Astrocyte of the cerebellum (primary cell): Measurements from ENCODE around the gene THRB.
A peak's percentile ranks its signal among the peaks of the same experiment; 100 is the strongest.

Experiments
- DNase-seq: peaks from one replicate; pipeline ENCODE4 v3.0.0-alpha.2; 2011; ENCODE audit warnings: low read depth
- H3K4me3 ChIP-seq: 2 replicates; pipeline ENCODE4 v1.5.1; 2011; ENCODE audit warnings: mild to moderate bottlenecking, low read depth, low read length, moderate library complexity
- in situ Hi-C: cut with HindIII; loops from 2 replicates; pipeline ENCODE4 v1.10.0; 2017; ENCODE audit warnings: low sequenced_read_pairs
- TF ChIP-seq, protein P1 (sequence below): IDR thresholded peaks from 2 replicates; pipeline ENCODE4 v1.5.1; 2012; ENCODE audit warnings: low read length, low read depth, moderate library complexity, mild to moderate bottlenecking; ENCODE audit errors: missing control alignments

Gene THRB

DNA sequence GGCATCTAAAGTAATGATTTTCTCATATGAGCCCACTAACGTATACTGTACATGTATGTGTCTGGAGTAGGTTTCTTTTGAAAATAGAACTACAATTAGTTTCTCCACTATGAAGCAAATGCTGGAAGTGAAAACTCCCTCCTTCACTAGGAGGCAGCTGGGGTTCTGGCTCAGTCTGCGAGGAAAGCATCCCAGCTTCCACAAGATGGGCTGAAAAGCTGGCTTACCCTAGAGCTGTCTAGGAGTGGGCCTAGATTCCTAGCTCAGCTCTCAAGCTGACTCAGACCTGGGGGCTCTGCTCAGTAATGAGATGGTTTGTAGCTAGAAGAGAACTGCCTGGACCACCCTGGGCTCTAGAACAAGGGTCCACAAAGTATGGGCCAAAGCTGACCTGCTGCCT is 268.3 kb downstream of the THRB start:
- no peak overlapping the region for H3K4me3 ChIP-seq
- TF ChIP-seq, protein P1, sequence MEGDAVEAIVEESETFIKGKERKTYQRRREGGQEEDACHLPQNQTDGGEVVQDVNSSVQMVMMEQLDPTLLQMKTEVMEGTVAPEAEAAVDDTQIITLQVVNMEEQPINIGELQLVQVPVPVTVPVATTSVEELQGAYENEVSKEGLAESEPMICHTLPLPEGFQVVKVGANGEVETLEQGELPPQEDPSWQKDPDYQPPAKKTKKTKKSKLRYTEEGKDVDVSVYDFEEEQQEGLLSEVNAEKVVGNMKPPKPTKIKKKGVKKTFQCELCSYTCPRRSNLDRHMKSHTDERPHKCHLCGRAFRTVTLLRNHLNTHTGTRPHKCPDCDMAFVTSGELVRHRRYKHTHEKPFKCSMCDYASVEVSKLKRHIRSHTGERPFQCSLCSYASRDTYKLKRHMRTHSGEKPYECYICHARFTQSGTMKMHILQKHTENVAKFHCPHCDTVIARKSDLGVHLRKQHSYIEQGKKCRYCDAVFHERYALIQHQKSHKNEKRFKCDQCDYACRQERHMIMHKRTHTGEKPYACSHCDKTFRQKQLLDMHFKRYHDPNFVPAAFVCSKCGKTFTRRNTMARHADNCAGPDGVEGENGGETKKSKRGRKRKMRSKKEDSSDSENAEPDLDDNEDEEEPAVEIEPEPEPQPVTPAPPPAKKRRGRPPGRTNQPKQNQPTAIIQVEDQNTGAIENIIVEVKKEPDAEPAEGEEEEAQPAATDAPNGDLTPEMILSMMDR, result no peak
- in situ Hi-C loops, result no loop called here
- no peak for DNase-seq

DNA sequence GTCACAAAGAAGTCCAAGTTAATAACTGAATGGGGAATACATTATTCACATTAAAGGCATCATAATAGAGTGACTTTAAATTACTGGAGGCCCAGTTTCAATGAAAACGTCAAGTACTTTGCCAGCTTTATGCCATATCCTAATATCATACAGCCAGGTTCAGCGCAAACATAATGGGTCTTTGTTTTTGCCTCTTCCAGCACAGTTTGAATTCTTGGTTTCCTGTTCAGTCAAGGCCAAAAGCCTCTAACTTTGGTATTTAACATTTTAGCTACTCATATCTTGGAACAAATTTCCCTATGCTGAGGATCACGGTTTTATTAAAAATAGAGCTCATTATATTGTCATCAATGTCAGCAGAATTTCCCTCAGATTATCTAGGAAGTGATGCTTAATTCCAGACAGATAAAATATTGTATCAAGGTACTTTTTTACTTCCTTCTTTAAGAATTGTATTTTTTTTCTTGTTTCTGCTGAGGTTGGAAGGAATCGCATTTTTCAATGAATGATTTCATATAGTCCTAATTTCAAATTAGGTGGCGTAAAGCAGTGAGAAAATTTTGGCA is 269.2 kb downstream of the THRB start:
- DNase-seq, result no peak
- in situ Hi-C loops, result no loop called here
- no peak overlapping the region for H3K4me3 ChIP-seq
- TF ChIP-seq, protein P1, result no peak

DNA sequence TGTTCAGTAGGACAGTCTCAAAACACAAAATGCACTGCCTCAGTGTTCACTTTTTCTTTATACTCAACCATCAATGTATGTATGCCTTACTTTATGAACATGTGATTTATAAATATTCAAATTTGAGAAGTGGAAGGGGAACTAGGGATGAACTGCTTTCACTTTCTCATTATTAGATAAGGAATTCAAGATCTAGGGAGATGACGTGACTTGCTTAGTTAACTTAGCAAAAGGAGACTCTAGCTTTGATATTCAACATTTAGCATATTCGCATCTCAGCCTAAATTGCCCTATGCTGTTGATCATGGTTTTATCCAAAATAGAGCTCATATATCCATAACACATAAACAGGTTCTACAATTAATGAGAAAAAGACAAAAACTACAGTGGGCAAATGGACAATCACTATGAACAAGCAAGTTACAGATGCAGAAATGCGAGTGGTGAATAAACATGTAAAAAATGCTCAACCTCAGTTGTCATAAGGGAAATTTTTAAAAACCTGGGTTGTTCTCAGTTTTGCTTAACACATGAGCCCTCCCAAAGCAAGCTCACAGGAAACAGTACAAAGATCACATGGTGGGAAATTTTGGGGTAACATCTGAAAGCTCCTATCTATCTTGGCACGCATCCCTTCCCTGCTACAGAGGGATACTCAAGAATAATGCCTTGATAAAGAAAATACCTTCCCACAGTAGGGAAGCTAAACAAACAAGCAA is 269.8 kb downstream of the THRB start:
- TF ChIP-seq, protein P1, result no peak
- in situ Hi-C loops, result no loop called here
- DNase-seq, result no peak
- H3K4me3 ChIP-seq, result no peak overlapping the region

DNA sequence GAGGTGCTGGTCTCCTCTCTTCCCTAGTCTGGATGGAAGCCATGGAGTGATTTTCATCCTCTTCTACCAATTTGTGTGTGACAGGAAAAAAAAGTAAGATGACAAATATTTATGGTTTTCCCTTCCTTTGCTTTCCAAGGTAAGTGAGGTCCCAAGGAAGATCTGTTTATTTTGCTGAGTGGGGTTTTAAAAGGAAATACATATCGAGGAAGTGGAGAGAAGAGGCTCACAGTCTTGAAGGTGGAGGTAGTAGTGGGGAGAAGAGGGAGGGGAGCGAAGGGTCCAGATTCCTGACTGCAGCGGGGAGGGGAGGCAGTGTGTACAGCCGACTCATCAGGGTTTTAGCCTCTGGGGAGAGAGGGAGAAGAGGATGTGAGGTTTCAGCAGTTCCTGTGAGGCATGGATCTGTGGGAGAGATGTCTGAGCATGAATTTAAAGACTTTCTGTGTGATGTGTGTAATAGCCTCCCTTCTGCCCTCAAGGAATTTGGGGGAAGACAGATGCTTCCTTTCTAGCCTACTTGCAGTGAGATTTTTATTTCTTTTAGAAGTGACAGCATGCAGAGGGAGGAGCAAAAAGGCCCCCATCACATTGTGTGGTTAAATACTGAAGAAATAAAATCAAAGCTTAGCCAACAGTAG is 272.4 kb downstream of the THRB start:
- no peak overlapping the region for H3K4me3 ChIP-seq
- in situ Hi-C loops, result no loop called here
- TF ChIP-seq, protein P1, result no peak
- no peak for DNase-seq

DNA sequence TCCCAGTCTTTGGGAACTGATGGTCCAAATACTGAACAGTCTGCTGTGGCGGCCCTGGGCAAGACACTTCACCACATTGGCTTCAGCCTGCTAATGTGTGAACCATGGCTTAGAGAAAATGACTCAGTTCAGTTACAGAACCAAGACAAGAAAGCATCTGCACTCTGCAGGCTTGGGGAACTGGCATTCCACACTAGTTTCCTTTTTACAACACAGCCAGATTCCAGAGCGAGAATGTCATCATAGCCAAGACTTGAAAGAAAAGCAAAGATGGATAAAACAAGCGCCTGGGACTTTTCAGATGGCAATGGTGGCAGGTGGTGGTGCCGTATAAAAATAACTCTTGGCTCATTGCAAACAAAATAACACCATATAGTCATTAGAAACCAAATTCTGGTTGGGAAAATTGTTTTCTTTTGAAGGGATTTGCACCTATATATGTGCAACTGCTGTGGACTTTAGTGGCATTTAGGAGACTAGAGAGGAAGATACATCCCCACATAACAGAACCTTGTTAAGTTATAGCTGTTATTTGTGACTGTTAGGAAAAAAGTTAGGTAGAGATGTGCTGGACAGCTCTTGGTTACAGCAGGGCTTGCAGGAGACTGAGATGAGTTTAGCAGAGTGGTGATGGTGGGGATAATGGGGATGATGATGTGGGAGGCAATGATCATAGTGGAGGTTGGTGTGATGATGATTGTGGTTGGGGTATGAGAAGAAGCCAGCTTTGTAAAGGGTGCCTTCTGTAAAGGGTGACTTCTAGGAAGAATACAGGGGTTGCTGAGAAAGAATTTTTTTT is 273.6 kb downstream of the THRB start:
- TF ChIP-seq, protein P1, result no peak
- in situ Hi-C loops, result no loop called here
- DNase-seq, result peak; percentile 92
- H3K4me3 ChIP-seq, result no peak overlapping the region

DNA sequence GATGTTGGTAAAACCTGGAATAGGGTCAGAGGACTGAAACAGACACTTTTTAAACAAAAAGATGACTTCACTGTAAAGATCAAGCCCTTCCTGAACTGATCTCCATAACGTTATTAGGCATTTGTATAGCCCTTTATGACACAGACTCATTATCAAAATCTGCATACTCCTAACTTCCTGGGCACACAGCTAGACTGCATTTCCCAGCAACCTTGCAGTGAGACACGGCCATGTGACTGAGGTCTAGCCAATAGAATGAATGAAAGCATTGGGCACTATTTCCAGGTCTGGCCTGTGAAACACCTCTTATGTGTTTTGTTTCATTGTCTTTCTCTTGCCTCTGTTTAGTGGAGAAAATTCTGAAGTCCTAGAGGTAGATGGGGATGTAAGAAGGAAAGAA is 279.1 kb downstream of the THRB start:
- in situ Hi-C loops, result no loop called here
- H3K4me3 ChIP-seq, result no peak overlapping the region
- DNase-seq, result no peak
- TF ChIP-seq, protein P1, result no peak
